HG03097 (cell line): ENCODE results near the gene SELPLG.
"Not testable (repeated sequence)": the region's sequence is repeated elsewhere in the genome, so short reads cannot be mapped to it uniquely, and the experiment has no call there.

ENCODE experiments used
- ATAC-seq: cut with Tn5 transposase; IDR thresholded peaks from one replicate; pipeline ENCODE4 v1.9.1; 2021; ENCODE audit not compliant: unreplicated experiment, low FRiP score

Gene SELPLG

GRCh38 chr12:108577458-108577857 is 56.2 kb downstream of the SELPLG start:
- ATAC-seq: no peak

DNA sequence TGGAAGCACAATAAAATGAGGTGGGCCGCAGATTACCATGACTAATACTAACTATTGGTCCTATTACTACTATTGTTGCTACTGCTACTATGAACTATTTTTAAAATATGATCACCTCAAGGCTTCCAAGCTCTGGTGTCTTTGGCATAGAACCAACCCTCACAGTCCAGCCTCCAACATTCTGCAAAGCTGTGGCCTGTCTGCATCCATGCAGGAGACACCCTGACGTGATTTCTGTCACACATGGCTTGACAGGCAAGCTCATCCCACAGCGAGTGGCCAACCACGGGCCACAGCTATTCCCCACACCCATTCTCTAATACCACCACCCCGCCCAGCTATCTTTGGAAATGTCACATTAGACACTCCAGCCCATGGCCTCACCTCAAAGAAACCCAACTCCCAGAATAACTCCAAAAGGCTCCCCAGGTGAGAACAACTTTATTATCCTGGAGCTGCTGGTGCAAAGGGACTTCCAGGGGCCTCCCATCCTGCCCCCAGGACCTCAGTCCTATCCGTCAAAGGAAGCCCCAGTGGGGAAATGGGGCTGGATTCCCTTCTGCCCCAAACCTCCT is 56.9 kb downstream of the SELPLG start:
- no peak for ATAC-seq

GRCh38 chr12:108575199-108575912 is 58.3 kb downstream of the SELPLG start:
- no peak for ATAC-seq

- not testable (repeated sequence) for ATAC-seq
These were observed 59.4 kb downstream of the SELPLG start for GRCh38 chr12:108574276-108574675.

DNA sequence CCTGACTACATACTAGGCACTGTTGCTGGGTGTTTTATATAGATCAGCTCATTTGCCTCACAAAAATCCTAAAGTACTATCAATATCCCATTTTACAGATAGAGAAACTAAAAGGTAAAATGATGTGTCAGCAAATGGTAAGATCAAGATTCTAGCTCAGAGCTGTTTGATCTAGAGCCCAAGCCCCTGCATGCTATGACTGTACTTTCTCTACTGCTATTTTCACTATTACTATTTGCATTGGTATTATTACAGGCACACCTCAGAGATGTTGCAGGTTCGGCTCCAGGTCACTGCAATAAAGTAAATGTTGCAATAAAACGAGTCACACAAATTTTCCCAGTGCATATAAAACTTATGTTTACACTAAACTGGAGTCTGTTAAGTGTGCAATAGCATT is 60.4 kb downstream of the SELPLG start:
- ATAC-seq: no peak

- ATAC-seq: no peak
These were observed 61.4 kb downstream of the SELPLG start for GRCh38 chr12:108572166-108572790.
